K562 (cell line): ENCODE data around the gene CABP7. TPM values are rescaled to one million over a fixed set of nuclear protein-coding genes. Genes with fewer than 3 reads are reported as not detected.

Experiments
- DDX20 ChIP-seq: fragments of 450-650 bp; IDR thresholded peaks from 2 replicates; pipeline ENCODE4 v1.6.1; 2016; ENCODE audit warnings: missing genetic modification characterization, low read depth, mild to moderate bottlenecking, missing compliant biosample characterization, moderate library complexity
- OTX1 ChIP-seq: fragments of 450-650 bp; formaldehyde crosslinking; IDR thresholded peaks from 2 replicates; pipeline ENCODE4 v1.4.0; 2022; ENCODE audit warnings: mild to moderate bottlenecking
- PHF20 ChIP-seq: fragments of 450-650 bp; IDR thresholded peaks from 2 replicates; pipeline ENCODE4 v1.6.1; 2018; ENCODE audit not compliant: partially characterized antibody
- POLR2B ChIP-seq: fragments of 450-650 bp; IDR thresholded peaks from 2 replicates; pipeline ENCODE4 v1.6.1; 2018; ENCODE audit warnings: low read depth; ENCODE audit not compliant: partially characterized antibody
- SREBF2 ChIP-seq: sonication (generic); formaldehyde crosslinking; IDR thresholded peaks from 2 replicates; pipeline ENCODE4 v1.4.0; 2020; ENCODE audit warnings: mild to moderate bottlenecking, missing genetic modification reagents
- ZFPM2 ChIP-seq: fragments of 250-450 bp; sonication (Bioruptor Pico); IDR thresholded peaks from 2 replicates; pipeline ENCODE4 v1.5.1; 2022; ENCODE audit warnings: mild to moderate bottlenecking
- ZNF121 ChIP-seq: sonication (generic); formaldehyde crosslinking; conservative IDR thresholded peaks from 2 replicates; pipeline ENCODE4 v1.8.0; 2022; ENCODE audit warnings: missing genetic modification reagents
- ZNF197 ChIP-seq: fragments of 200-800 bp; sonication (Bioruptor generic); IDR thresholded peaks from 2 replicates; pipeline ENCODE4 v1.6.1; 2016; ENCODE audit warnings: low read depth, missing genetic modification characterization, missing compliant biosample characterization
- polyA plus RNA-seq, 8 experiments: library from polyadenylated mRNA; depleted of rRNA in 4 of 8; stranded (reverse) in 5 of 8; unstranded in 3 of 8; fragments of >200 nt; fragmentation: Nextera tagmentation in 2 of 8; fragmentation: Illumina TruSeq in 1 of 8; extraction: Ambion mirVana in 2 of 8; extraction: Trizol in 1 of 8; gene quantifications; 2 replicates each; pipeline versions ENCODE4 v1.2.1 to v1.2.3, GENCODE V29; 2011 to 2014; ENCODE audit warnings: inconsistent platforms in 1 of 8, missing spikeins in 1 of 8
- total RNA-seq, 7 experiments: library from RNA; depleted of rRNA in 6 of 7; stranded (reverse); fragments of >200 nt in 6 of 7; fragmentation: Illumina TruSeq in 2 of 7; extraction: Trizol in 2 of 7; gene quantifications; 2 replicates each; pipeline versions ENCODE4 v1.2.1 to v1.2.3, GENCODE V29; 2011 to 2021; ENCODE audit warnings: low replicate concordance in 1 of 7
- TF ChIP-seq, protein P1 (sequence below): sonication (generic); formaldehyde crosslinking; IDR thresholded peaks from 2 replicates; pipeline ENCODE4 v1.8.1; 2023; ENCODE audit warnings: missing genetic modification reagents, mild to moderate bottlenecking, borderline replicate concordance
- TF ChIP-seq, protein P2 (sequence below), 2 experiments: fragments of 150-350 bp in 1 of 2; IDR thresholded peaks; 2 replicates each; pipeline ENCODE4 v1.6.1; 2012 to 2016; ENCODE audit warnings: low read depth in 2 of 2, low read length in 2 of 2, mild to moderate bottlenecking in 1 of 2, moderate library complexity in 1 of 2
- TF ChIP-seq, protein P3 (sequence below): fragments of 450-650 bp; IDR thresholded peaks from 2 replicates; pipeline ENCODE4 v1.6.1; 2016; ENCODE audit warnings: antibody characterized with exemption
- TF ChIP-seq, protein P4 (sequence below): fragments of 450-650 bp; IDR thresholded peaks from 2 replicates; pipeline ENCODE4 v1.6.1; 2014; ENCODE audit warnings: low read depth, mild to moderate bottlenecking, moderate library complexity, borderline replicate concordance
- TF ChIP-seq, protein P5 (sequence below): fragments of 250-450 bp; sonication (Bioruptor Pico); IDR thresholded peaks from 2 replicates; pipeline ENCODE4 v1.5.0; 2020; ENCODE audit warnings: mild to moderate bottlenecking

Gene CABP7
- total and polyA plus RNA-seq, 9 of the 15 experiments (the other 6 are each of a cell fraction or from before 2014, with no cell fraction given), result not detected

DNA sequence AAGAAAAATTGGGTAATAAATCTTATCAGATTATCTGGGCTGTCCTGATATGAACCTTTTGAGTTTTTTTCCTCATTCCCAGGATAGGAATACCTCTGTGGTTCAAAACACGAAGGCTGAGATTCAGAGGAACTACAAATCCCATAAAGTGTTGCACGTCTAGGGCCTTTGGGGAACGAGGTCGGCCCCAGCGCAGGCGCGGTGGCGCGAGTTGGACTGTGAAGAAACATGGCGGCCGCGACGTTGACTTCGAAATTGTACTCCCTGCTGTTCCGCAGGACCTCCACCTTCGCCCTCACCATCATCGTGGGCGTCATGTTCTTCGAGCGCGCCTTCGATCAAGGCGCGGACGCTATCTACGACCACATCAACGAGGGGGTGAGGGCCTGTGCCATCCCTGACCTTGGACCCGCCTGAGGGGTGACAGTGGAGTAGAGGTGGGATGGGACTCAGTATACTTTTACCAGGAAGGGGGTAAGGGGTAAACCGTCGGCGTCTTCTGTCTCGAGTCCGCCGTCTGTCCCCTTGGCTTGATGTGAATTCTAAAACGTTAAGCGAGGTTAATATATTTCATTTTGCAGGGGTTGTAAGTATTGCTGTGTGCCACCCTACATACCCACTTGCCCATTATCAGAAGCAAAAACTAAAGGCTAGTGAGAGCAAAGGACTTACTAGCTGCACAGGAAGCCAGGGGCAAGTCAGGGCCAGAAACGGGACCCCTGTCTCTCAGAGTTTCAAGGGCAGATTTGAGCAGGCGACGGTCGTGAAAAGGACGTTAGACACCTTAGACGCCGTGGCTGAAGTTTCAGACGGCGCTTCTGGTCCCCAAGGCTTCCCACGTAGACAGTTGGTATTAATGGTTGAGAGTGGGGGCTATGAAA is 47.6 kb downstream of the CABP7 start, which contains the start of gene UQCR10 (continued):
- TF ChIP-seq, protein P1, sequence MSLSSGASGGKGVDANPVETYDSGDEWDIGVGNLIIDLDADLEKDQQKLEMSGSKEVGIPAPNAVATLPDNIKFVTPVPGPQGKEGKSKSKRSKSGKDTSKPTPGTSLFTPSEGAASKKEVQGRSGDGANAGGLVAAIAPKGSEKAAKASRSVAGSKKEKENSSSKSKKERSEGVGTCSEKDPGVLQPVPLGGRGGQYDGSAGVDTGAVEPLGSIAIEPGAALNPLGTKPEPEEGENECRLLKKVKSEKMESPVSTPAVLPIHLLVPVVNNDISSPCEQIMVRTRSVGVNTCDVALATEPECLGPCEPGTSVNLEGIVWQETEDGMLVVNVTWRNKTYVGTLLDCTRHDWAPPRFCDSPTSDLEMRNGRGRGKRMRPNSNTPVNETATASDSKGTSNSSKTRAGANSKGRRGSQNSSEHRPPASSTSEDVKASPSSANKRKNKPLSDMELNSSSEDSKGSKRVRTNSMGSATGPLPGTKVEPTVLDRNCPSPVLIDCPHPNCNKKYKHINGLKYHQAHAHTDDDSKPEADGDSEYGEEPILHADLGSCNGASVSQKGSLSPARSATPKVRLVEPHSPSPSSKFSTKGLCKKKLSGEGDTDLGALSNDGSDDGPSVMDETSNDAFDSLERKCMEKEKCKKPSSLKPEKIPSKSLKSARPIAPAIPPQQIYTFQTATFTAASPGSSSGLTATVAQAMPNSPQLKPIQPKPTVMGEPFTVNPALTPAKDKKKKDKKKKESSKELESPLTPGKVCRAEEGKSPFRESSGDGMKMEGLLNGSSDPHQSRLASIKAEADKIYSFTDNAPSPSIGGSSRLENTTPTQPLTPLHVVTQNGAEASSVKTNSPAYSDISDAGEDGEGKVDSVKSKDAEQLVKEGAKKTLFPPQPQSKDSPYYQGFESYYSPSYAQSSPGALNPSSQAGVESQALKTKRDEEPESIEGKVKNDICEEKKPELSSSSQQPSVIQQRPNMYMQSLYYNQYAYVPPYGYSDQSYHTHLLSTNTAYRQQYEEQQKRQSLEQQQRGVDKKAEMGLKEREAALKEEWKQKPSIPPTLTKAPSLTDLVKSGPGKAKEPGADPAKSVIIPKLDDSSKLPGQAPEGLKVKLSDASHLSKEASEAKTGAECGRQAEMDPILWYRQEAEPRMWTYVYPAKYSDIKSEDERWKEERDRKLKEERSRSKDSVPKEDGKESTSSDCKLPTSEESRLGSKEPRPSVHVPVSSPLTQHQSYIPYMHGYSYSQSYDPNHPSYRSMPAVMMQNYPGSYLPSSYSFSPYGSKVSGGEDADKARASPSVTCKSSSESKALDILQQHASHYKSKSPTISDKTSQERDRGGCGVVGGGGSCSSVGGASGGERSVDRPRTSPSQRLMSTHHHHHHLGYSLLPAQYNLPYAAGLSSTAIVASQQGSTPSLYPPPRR (CRISPR knock-in tag), result no peak
- TF ChIP-seq POLR2B (peak; percentile 78), OTX1 (CRISPR knock-in tag) (no peak), ZNF121 (CRISPR knock-in tag) (no peak), SREBF2 (CRISPR knock-in tag) (no peak), DDX20 (0 out of 2 replicates have a peak, but pooled peaks have one; percentile 24), PHF20 (peak; percentile 73), ZNF197 (0 out of 2 replicates have a peak, but pooled peaks have one; percentile 75), ZFPM2 (CRISPR knock-in tag) (no peak)
- TF ChIP-seq, protein P2, sequence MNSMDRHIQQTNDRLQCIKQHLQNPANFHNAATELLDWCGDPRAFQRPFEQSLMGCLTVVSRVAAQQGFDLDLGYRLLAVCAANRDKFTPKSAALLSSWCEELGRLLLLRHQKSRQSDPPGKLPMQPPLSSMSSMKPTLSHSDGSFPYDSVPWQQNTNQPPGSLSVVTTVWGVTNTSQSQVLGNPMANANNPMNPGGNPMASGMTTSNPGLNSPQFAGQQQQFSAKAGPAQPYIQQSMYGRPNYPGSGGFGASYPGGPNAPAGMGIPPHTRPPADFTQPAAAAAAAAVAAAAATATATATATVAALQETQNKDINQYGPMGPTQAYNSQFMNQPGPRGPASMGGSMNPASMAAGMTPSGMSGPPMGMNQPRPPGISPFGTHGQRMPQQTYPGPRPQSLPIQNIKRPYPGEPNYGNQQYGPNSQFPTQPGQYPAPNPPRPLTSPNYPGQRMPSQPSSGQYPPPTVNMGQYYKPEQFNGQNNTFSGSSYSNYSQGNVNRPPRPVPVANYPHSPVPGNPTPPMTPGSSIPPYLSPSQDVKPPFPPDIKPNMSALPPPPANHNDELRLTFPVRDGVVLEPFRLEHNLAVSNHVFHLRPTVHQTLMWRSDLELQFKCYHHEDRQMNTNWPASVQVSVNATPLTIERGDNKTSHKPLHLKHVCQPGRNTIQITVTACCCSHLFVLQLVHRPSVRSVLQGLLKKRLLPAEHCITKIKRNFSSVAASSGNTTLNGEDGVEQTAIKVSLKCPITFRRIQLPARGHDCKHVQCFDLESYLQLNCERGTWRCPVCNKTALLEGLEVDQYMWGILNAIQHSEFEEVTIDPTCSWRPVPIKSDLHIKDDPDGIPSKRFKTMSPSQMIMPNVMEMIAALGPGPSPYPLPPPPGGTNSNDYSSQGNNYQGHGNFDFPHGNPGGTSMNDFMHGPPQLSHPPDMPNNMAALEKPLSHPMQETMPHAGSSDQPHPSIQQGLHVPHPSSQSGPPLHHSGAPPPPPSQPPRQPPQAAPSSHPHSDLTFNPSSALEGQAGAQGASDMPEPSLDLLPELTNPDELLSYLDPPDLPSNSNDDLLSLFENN (IDR thresholded peaks at IDR 0.05; ENCODE audit: low read depth in 2 of 2, low read length in 2 of 2), result peak in 1 of 2 experiments; percentile 41; a peak in 1 of 4 replicates
- TF ChIP-seq, protein P3, sequence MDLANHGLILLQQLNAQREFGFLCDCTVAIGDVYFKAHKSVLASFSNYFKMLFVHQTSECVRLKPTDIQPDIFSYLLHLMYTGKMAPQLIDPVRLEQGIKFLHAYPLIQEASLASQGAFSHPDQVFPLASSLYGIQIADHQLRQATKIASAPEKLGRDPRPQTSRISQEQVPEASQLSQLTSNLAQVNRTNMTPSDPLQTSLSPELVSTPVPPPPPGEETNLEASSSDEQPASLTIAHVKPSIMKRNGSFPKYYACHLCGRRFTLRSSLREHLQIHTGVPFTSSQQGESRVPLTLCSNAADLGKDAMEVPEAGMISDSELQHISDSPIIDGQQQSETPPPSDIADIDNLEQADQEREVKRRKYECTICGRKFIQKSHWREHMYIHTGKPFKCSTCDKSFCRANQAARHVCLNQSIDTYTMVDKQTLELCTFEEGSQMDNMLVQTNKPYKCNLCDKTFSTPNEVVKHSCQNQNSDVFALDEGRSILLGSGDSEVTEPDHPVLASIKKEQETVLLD, result peak; percentile 73; the same call in 1 of the 2 replicates
- TF ChIP-seq, protein P4, sequence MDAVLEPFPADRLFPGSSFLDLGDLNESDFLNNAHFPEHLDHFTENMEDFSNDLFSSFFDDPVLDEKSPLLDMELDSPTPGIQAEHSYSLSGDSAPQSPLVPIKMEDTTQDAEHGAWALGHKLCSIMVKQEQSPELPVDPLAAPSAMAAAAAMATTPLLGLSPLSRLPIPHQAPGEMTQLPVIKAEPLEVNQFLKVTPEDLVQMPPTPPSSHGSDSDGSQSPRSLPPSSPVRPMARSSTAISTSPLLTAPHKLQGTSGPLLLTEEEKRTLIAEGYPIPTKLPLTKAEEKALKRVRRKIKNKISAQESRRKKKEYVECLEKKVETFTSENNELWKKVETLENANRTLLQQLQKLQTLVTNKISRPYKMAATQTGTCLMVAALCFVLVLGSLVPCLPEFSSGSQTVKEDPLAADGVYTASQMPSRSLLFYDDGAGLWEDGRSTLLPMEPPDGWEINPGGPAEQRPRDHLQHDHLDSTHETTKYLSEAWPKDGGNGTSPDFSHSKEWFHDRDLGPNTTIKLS, result peak; percentile 51; the same call in 1 of the 2 replicates
- TF ChIP-seq, protein P5, sequence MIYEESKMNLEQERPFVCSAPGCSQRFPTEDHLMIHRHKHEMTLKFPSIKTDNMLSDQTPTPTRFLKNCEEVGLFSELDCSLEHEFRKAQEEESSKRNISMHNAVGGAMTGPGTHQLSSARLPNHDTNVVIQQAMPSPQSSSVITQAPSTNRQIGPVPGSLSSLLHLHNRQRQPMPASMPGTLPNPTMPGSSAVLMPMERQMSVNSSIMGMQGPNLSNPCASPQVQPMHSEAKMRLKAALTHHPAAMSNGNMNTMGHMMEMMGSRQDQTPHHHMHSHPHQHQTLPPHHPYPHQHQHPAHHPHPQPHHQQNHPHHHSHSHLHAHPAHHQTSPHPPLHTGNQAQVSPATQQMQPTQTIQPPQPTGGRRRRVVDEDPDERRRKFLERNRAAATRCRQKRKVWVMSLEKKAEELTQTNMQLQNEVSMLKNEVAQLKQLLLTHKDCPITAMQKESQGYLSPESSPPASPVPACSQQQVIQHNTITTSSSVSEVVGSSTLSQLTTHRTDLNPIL (CRISPR knock-in tag), result no peak
